NCI-H2196 (cell line): Measurements from ENCODE around the gene PTPRO.

Experiments used
- DNase-seq: peaks from one replicate; lab custom pipeline; 2025; ENCODE audit not compliant: unreplicated experiment; lab: John Stamatoyannopoulos, UW

Gene PTPRO

GRCh38 chr12:15634010-15634683, 311.8 kb downstream of the PTPRO start:
- DNase-seq = no peak

DNA sequence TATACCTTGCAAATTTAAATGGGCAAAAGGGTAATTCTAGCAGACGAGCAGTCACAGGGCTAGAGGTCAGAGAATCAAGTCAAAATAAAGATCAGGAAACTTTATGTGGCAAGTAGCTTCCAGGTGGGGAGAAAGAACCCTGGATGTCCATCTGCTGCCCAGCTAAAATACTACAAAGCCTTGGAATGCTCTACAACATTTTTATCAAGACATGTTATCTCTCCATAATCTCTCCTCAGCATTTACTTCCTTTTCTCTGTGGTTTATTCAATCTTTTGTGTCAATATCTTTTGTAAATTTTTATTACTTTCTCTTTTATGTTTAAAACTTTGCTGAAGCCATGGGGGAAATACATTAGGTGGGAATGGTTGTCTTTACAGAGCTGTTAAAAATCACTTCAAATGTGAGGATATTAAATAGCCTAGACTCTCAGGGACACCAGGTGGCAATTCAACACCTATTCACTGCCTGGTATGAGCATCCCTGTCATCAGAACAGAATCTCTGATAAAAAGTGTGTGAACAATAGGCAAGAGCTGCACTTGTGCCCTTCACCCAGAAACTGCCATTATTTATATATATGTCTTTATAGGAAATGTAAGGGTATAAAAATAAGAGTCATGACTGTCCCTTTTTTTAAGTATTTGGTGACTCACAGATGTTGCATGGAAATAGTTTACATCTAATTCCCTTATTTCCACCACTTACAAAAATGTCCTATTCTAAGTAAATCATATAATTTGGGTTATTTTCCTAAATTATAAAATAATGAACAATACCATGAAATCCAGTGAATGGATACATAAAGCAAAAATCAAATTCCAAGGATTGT, 314.0 kb downstream of the PTPRO start:
- no peak for DNase-seq

DNA sequence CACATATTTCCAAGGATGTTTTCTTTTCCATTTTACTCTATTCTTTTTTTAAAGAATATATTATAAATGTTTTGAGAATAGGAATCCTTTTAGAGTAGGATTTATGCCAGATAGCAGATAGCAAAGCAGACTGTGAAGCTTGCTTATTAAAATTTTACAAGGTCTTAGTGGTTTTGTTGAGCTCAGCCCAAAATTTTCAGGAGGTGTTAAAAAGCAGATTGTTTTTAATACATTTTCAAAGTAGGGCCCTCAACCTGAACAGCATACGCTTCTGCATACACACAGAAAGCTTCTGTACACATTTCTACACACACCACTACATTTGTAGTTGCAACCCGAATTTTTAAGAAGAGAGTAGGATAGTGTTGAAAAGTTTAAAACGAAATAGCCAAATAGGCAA, 315.9 kb downstream of the PTPRO start:
- no peak for DNase-seq

- DNase-seq = no peak
Observed at GRCh38 chr12:15644700-15645099, 322.4 kb downstream of the PTPRO start.

DNA sequence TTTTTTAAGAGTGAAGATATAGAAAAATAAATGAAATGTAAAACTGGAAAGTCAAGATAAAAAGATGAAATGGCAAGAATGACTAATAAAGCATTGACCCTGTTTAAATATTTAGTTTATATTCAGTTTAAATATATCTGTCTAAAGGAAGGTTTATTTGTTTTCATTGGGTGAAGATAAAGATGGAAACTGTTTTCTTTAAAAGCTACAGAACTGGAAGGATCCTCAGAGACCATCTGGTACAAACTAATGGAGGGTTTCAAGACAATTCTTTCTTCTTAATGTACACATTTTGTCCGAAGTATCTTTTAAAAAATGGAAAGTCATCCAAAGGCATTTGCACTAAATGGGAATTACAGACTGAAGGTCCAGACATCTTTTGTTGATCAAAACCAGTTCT, 324.3 kb downstream of the PTPRO start:
- DNase-seq = no peak
